Mesenteric fat pad (tissue), 1 donor: Measurements from ENCODE around the gene UNC50. TPM values are rescaled to one million over a fixed set of nuclear protein-coding genes. Genes with fewer than 3 reads are reported as not detected.
"Not testable (repeated sequence)": the region's sequence is repeated elsewhere in the genome, so short reads cannot be mapped to it uniquely, and the experiment has no call there.

Source experiments
- DNase-seq: peaks from one replicate; pipeline ENCODE4 v3.0.0-alpha.2; 2020; ENCODE audit warnings: low spot score
- total RNA-seq: library from RNA; stranded (reverse); fragmentation: NEBNext Ultra II Directional; extraction: Animal tissue kit (Norgen Biotek cat#: 25700); gene quantifications from one replicate; pipeline ENCODE4 v1.2.1, GENCODE V29; 2021
- donor health status: DM: yes; HTN: yes; CAD: no.

Gene UNC50
- total RNA-seq, 1 donor from 2014 or later: 46.6 TPM

GRCh38 chr2:98573426-98573825, 35.0 kb upstream of the UNC50 start:
- DNase-seq: peak; percentile 84

- DNase-seq: no peak
Observed at GRCh38 chr2:98576666-98577312, 31.6 kb upstream of the UNC50 start.

DNA sequence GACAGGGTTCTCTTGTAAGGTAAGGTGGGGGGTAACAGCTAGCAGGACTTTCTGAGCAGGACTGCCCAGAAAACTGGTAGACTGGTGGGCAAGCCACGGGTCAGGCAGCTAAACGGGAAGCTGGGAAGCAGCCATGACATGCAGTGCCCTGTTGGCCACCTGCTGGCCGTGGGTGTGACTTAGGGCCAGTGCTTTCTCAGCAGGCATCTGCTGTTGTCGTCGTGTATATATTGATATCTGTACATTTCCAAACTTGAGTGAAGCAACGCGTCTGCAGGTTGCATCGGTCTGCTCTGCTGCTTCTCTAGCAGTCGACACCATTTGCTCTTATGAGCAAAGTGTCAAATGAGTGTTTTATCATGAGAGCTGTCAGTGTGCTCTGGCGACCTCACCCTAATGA, 31.1 kb upstream of the UNC50 start:
- no peak for DNase-seq

- DNase-seq: no peak
Observed at GRCh38 chr2:98578231-98578630, 30.2 kb upstream of the UNC50 start.

DNA sequence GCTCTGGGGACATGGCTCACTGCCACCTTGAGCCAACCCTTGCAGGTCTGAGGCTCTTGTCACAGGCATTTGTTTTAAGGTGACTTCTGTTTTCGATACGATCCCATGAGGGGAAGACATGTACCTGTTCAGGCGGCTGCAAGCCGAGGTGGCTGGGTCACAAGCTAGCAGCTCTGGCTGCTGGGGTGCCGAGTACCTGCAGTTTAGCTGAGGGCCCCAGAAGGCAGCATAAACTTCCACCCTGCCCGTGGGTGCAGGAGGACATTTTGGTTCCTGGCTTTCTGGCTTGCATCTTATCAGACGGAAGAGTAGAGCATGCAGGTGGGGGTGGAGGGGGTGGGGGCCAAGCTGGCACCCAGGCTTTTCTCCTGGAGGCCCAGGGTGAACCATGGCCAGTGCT, 28.5 kb upstream of the UNC50 start:
- DNase-seq: no peak

GRCh38 chr2:98580656-98581284, 27.6 kb upstream of the UNC50 start:
- DNase-seq: no peak

GRCh38 chr2:98582523-98582922, 25.9 kb upstream of the UNC50 start:
- DNase-seq: no peak

DNA sequence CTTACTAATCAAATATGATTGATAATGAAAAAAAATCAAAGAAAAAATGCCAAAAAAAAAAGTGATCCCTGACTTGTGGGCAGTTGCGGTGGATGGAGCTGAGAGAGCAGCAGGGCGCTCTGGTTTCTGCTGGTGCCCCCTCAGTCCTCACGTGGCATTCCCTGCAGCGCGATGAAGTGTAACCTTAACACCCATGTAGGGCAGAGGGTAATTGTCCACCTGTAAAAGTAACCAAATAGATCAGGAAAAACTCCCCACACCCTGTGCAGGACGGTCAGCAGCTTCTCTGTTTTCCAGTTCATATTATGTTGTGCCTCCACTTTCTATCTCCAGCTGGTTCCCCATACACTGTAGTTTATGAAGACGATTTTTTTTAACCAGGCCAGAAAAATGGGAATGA, 25.1 kb upstream of the UNC50 start:
- no peak for DNase-seq

DNA sequence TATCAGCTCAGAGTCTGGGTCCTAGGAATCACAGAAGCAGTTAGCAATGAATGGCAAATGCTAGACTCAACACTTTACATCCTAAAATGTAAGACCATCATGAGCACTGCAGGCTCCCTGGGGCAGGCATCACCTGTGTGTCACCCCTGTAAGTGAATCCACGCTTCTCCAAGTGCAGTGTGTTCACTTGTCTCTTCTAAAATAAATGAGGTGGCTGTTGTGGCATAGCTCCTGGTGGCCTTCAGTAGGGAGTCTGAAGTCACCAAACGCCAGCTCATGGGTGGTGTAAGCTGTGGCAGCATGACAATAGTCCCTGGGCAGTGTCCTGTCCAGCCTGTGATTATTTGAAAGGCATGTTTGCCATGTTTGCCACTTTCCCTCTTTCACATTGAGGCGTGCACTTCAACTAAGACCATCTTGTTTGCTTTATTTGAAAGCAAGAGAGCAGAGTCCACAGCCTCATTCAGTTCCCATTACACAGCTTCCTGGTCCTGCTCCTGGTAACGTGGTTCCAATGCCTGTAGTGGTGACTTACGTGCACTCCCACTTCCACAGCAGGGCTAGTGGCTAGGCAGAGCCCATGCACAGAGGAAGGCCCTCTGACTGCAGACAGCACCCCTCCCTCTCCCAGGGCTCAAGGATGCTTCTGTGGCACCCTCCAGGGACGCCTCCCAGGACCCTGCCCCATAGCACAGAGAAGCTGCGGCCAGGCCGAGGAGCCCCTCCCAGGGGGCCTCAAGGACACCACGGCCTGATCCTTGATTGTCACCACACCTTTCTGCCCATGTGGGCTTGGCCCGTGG, 24.4 kb upstream of the UNC50 start:
- DNase-seq: no peak

DNA sequence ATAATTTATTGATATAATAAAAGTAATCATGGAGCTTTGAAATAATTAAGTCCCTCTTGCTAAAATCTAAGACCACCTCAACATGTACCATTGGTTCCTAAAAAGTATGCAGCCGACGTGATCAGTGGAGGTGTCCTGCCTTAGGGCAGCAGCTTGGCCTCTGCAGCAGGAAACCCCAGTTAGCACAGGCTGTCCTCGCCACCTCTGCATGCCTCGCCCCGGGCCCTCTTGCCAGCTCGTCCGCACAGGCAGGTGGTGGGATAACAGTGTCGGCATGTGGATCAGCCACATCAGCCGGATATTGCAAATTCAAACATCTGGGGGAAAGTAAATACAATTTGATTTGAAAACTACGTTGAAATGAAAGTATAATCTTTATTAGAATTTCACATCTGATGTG, 23.0 kb upstream of the UNC50 start:
- DNase-seq: no peak

DNA sequence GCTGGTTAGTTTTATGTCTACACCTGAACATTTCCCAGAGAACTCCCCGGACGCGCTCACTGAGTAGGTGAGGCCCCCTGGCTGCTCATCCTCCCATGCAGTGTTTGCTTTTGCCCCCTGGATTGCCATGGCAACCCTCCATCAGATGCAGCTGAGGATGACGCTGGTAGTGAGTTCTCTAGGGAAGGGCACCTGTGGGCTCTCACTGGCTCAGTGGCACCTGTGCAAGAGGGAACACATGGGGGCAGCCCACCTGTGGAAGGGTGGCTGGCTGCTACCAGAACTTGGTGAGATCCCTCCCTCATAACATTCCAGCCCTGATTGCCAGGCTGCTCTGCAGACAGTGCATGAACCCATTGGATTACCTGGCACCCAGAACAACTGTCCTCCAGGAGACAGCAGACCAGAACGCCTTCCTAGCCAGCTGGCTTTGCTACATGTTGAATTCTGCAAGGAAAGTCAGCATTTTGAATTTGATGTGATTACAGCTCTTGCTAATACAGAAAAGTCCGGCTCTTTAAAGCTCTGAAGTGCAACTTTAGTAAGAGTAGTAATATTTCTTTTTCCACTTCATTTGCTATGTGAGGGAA, 21.7 kb upstream of the UNC50 start:
- DNase-seq: no peak

GRCh38 chr2:98588880-98589431, 19.4 kb upstream of the UNC50 start:
- no peak for DNase-seq

DNA sequence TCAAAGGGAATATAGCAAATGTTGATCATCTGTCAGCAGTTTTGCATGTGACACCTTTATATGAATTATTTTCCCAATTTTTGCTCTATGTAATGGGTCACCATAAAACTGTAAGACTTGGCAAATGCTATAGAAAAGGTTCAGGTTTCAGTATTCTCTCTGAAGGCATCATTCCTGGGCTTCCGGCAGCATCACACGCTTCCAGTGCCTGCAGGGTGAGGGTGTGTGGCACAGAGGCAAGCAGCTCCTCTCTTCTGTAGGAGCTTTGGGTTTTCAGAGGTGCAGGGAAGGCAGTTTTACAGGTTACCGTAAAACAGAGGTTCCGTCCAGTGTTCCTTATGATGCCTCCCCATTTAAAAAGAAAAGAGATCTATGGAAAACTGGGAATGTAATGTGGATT, 18.9 kb upstream of the UNC50 start:
- no peak for DNase-seq

DNA sequence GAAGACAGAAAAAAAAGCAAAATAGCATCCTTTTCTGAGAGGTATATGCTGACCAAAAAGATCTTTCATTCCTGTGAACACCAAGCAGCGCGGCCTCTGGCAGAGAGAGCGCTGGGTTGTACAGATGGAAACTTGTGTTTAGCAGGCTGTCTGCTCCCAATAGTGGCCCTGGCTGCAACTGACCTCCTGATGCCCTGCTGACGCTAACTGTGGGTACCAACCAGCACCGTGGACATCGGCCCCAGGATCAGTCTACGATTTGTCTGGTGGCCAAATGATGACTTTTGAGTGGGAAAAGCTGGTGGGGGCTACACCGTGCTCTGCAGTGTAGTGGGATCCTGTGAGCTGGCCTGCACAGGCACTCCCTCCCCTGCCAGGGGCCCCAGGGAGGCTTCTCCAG, 15.8 kb upstream of the UNC50 start:
- no peak for DNase-seq

- DNase-seq: not testable (repeated sequence)
Observed at GRCh38 chr2:98594665-98595064, 13.7 kb upstream of the UNC50 start.

- no peak for DNase-seq
Observed at GRCh38 chr2:98598781-98599428, 9.5 kb upstream of the UNC50 start.

DNA sequence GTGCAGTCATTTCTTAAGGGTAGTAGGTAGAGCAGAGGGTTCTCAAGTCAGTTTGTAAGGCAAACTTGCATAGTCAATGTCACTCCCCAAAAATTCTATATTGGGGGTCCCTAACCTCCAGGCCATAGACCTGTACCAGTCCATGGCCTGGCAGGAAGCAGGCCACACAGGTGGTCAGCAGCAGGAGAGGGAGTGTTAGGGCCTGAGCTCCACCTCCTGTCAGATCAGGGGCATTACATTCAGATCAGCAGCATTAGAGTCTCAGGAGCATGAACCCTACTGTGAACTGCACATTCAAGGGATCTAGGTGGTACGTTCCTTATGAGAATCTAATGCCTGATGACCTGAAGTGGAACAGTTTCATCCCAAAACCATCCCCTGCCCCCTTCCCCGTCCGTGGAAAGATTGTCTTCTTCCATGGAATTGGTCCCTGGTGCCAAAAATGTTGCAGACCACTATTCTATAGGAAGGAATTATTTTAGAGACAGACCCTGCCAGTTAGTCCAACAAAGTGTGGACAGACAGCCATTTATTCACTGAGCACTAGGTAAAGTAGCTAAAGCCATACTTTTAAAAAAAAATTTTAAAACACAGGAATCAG, 6.8 kb upstream of the UNC50 start:
- no peak for DNase-seq

DNA sequence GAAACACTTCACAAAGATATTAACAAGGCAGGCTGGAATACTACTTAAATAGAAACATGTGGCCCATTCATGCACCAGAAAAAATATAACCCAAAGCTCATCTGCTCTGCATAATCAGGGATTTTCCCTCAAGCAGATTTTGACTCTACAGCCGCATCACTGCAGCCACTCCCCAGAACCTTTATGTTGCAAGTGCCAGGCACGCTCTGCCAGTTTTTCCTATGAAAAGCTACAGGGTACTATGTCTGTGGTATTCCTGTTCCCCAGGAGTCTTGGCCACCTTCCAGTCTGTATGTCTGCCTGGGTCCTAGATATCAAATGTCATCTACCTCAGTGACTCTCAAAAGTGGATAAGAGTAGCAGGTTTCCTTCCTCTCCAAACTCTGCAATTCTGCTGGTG, 3.8 kb upstream of the UNC50 start:
- no peak for DNase-seq

- no peak for DNase-seq
Observed at GRCh38 chr2:98605076-98605475, 3.3 kb upstream of the UNC50 start.

- no peak for DNase-seq
Observed at GRCh38 chr2:98606431-98606830, 2.0 kb upstream of the UNC50 start.

DNA sequence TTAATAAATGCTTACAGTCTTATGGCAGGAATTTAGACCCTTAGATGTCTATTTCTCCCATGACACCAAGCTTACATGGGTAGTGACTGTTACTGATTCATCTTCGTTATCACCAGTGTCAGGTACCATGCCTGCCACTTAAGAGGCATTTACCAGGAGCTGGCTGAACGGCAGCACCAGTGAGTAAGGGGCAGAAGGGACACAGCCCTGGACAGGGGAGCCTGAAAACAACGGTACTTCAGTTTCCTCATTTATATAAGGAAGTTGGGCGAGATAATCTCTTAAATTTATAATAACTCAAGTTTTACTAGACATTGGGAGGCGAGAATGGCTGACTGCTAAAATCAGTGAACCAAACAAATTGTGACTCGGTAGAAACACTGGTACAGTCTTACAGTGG, 1.3 kb upstream of the UNC50 start:
- DNase-seq: no peak
